Measurements from ENCODE around the gene SMNDC1. TPM values are rescaled to one million over a fixed set of nuclear protein-coding genes. Genes with fewer than 3 reads are reported as not detected.
A peak's percentile ranks its signal among the peaks of the same experiment; 100 is the strongest.

SMNDC1 gene
- total RNA-seq, 1 donor from 2014 or later, result 31.5 TPM

- DNase-seq, result no peak
Measured at GRCh38 chr10:110310741-110311140, 6.0 kb upstream of the SMNDC1 start.

GRCh38 chr10:110307805-110308204, 3.1 kb upstream of the SMNDC1 start:
- no peak overlapping the region for H3K27ac ChIP-seq
- TF ChIP-seq CTCF (IDR thresholded peaks at IDR 0.05), result no peak
- peaks cover 5% of the 10 kb centered on the region for H3K36me3 ChIP-seq
- H3K27me3 ChIP-seq (ENCODE audit: low read depth), result no peaks in the 10 kb centered on the region
- intact Hi-C loops (cut with DNase I), result no loop called here
- H3K4me1 ChIP-seq, result peaks cover 31% of the 10 kb centered on the region
- H3K4me3 ChIP-seq, result no peak overlapping the region
- ATAC-seq (no peak), DNase-seq (no peak)
- H3K9me3 ChIP-seq, result no peaks in the 10 kb centered on the region

More at GRCh38 chr10:110310741-110311140, 6.0 kb upstream of the SMNDC1 start:
- H3K9me3 ChIP-seq, result no peaks in the 10 kb centered on the region
- intact Hi-C loops (cut with DNase I), result loop anchor here (5.0 kb wide), 1 partner anchor 237 kb away; no protein-coding TSS in a partner anchor
- no peaks in the 10 kb centered on the region for H3K27me3 ChIP-seq (ENCODE audit: low read depth)
- H3K4me1 ChIP-seq, result peaks cover 13% of the 10 kb centered on the region
- no peak for TF ChIP-seq CTCF (IDR thresholded peaks at IDR 0.05)
- no peak for ATAC-seq
- H3K36me3 ChIP-seq, result no peaks in the 10 kb centered on the region
- no peak overlapping the region for H3K4me3 ChIP-seq
- H3K27ac ChIP-seq, result no peak overlapping the region

GRCh38 chr10:110306452-110306768, 1.7 kb upstream of the SMNDC1 start:
- intact Hi-C loops (cut with DNase I), result no loop called here
- peaks cover 19% of the 10 kb centered on the region for H3K36me3 ChIP-seq
- H3K4me1 ChIP-seq, result peaks cover 45% of the 10 kb centered on the region
- no peaks in the 10 kb centered on the region for H3K9me3 ChIP-seq
- ATAC-seq (no peak), DNase-seq (no peak)
- no peak for TF ChIP-seq CTCF (IDR thresholded peaks at IDR 0.05)
- H3K27me3 ChIP-seq (ENCODE audit: low read depth), result no peaks in the 10 kb centered on the region
- no peak overlapping the region for H3K4me3 ChIP-seq
- H3K27ac ChIP-seq, result peak overlapping the region; percentile 91

- peak; percentile 74 to 79 for ATAC-seq
- peak overlapping the region; percentile 91 for H3K27ac ChIP-seq
- H3K4me1 ChIP-seq, result peaks cover 46% of the 10 kb centered on the region
- intact Hi-C loops (cut with DNase I), result no loop called here
- peaks cover 24% of the 10 kb centered on the region for H3K36me3 ChIP-seq
- H3K27me3 ChIP-seq (ENCODE audit: low read depth), result no peaks in the 10 kb centered on the region
- peak overlapping the region; percentile 77 for H3K4me3 ChIP-seq
- TF ChIP-seq CTCF (IDR thresholded peaks at IDR 0.05), result peak; percentile 59
- no peaks in the 10 kb centered on the region for H3K9me3 ChIP-seq
- DNase-seq, result no peak
Measured at GRCh38 chr10:110305767-110306451, 1.2 kb upstream of the SMNDC1 start.

GRCh38 chr10:110304394-110304779, 333 bp downstream of the SMNDC1 start:
- Histone ChIP-seq H3K27ac (peak overlapping the region; percentile 91), H3K9me3 (no peaks in the 10 kb centered on the region), H3K4me1 (peaks cover 55% of the 10 kb centered on the region), H3K4me3 (peak overlapping the region; percentile 77), H3K27me3 (ENCODE audit: low read depth) (no peaks in the 10 kb centered on the region), H3K36me3 (peaks cover 38% of the 10 kb centered on the region)
- intact Hi-C loops (cut with DNase I), result no loop called here
- DNase-seq (no peak), ATAC-seq (peak; percentile 80 to 84)
- TF ChIP-seq CTCF (IDR thresholded peaks at IDR 0.05), result no peak

Data from lower lobe of right lung (tissue), 2 donors.